Measurements from ENCODE around the gene GZMB. TPM values are rescaled to one million over a fixed set of nuclear protein-coding genes. Genes with fewer than 3 reads are reported as not detected.

GZMB gene
- total RNA-seq, 1 donor from 2014 or later, result not detected

DNA sequence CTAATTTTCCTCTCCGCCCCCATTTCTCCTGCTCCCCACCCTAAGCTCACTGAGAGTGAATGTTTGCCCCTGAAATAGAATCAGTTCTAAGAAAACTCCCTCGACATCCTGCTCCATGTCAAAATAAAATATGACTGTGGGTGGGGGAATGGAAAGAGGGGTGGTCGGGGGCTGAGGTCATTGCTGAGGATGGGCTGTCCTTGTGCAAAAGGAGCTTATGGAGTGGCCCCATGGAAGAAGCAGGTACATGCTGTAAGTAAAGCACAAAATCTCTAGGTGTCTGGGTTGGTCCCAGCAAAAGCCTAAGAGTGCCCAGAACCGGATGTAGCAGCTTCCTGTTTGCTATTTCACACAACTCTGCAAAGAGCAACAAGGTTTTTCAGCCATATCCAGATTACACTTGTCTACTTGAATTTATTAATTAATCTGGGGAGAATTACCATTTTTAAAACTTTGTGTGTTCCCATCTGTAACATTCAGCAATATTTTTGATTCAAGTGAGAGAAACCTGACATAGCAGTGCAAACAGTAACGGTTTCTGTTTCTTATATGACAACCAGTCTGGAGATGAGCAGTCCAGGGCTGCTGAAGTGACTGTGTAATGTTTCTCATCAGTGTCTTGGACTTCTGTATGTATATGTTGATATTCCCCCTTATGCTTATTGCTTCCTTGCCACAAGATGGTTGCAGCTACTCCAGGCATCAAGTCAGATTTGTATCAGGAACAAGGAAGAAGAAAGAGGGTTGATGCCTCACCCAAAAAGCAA, 40.4 kb upstream of the GZMB start:
- FAIRE-seq (no peak), DNase-seq (ENCODE audit: low read depth) (no peak)
- H4K20me1 ChIP-seq (ENCODE audit: insufficient read depth, low read length), result no peaks in the 10 kb centered on the region
- H3K27ac ChIP-seq (ENCODE audit: low read depth, low read length), result no peak overlapping the region
- no peaks in the 10 kb centered on the region for H3K9me3 Mint-ChIP-seq (ENCODE audit: unreplicated experiment)
- H3K27ac Mint-ChIP-seq (ENCODE audit: unreplicated experiment), result no peak overlapping the region
- peaks cover 8% of the 10 kb centered on the region for H3K27me3 Mint-ChIP-seq (ENCODE audit: low read depth, unreplicated experiment)
- no peak overlapping the region for H3K4me2 ChIP-seq (ENCODE audit: low read length)
- H3K9ac ChIP-seq (ENCODE audit: low read length), result no peak overlapping the region
- TF ChIP-seq EZH2 (IDR thresholded peaks at IDR 0.05; ENCODE audit: insufficient read depth, low read length), result no peak
- no peaks in the 10 kb centered on the region for H3K4me1 ChIP-seq (ENCODE audit: insufficient read depth, low read length)
- H3K4me1 Mint-ChIP-seq (ENCODE audit: low read depth, unreplicated experiment), result peaks cover under 1% of the 10 kb centered on the region
- no peak overlapping the region for H3K4me3 ChIP-seq (ENCODE audit: insufficient read depth, low read depth, low read length)
- no peaks in the 10 kb centered on the region for H3K36me3 Mint-ChIP-seq (ENCODE audit: low read depth, unreplicated experiment)
- no peak overlapping the region for H2AFZ ChIP-seq (ENCODE audit: low read depth, low read length)
- H3K4me3 Mint-ChIP-seq (ENCODE audit: unreplicated experiment), result no peak overlapping the region
- no peaks in the 10 kb centered on the region for H3K79me2 ChIP-seq (ENCODE audit: insufficient read depth, low read length)
- H3K27me3 ChIP-seq (ENCODE audit: insufficient read depth, low read length), result no peaks in the 10 kb centered on the region
- H3K36me3 ChIP-seq (ENCODE audit: insufficient read depth, low read length), result no peaks in the 10 kb centered on the region
- no peaks in the 10 kb centered on the region for H3K9me3 ChIP-seq (ENCODE audit: insufficient read depth, low read depth, low read length)

- no peak overlapping the region for H3K27ac ChIP-seq (ENCODE audit: low read depth, low read length)
- no peak overlapping the region for H2AFZ ChIP-seq (ENCODE audit: low read depth, low read length)
- H4K20me1 ChIP-seq (ENCODE audit: insufficient read depth, low read length), result no peaks in the 10 kb centered on the region
- TF ChIP-seq, protein P1, sequence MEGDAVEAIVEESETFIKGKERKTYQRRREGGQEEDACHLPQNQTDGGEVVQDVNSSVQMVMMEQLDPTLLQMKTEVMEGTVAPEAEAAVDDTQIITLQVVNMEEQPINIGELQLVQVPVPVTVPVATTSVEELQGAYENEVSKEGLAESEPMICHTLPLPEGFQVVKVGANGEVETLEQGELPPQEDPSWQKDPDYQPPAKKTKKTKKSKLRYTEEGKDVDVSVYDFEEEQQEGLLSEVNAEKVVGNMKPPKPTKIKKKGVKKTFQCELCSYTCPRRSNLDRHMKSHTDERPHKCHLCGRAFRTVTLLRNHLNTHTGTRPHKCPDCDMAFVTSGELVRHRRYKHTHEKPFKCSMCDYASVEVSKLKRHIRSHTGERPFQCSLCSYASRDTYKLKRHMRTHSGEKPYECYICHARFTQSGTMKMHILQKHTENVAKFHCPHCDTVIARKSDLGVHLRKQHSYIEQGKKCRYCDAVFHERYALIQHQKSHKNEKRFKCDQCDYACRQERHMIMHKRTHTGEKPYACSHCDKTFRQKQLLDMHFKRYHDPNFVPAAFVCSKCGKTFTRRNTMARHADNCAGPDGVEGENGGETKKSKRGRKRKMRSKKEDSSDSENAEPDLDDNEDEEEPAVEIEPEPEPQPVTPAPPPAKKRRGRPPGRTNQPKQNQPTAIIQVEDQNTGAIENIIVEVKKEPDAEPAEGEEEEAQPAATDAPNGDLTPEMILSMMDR (IDR thresholded peaks at IDR 0.05; ENCODE audit: insufficient read depth, low read depth, low read length), result no peak
- TF ChIP-seq EZH2 (IDR thresholded peaks at IDR 0.05; ENCODE audit: insufficient read depth, low read length), result no peak
- H3K9ac ChIP-seq (ENCODE audit: low read length), result no peak overlapping the region
- no peaks in the 10 kb centered on the region for H3K27me3 ChIP-seq (ENCODE audit: insufficient read depth, low read length)
- H3K4me3 ChIP-seq (ENCODE audit: insufficient read depth, low read depth, low read length), result no peak overlapping the region
- H3K36me3 Mint-ChIP-seq (ENCODE audit: low read depth, unreplicated experiment), result no peaks in the 10 kb centered on the region
- no peaks in the 10 kb centered on the region for H3K9me3 ChIP-seq (ENCODE audit: insufficient read depth, low read depth, low read length)
- peaks cover 5% of the 10 kb centered on the region for H3K27me3 Mint-ChIP-seq (ENCODE audit: low read depth, unreplicated experiment)
- no peak overlapping the region for H3K27ac Mint-ChIP-seq (ENCODE audit: unreplicated experiment)
- H3K9me3 Mint-ChIP-seq (ENCODE audit: unreplicated experiment), result no peaks in the 10 kb centered on the region
- no peaks in the 10 kb centered on the region for H3K79me2 ChIP-seq (ENCODE audit: insufficient read depth, low read length)
- H3K36me3 ChIP-seq (ENCODE audit: insufficient read depth, low read length), result no peaks in the 10 kb centered on the region
- DNase-seq (ENCODE audit: low read depth) (no peak), FAIRE-seq (no peak)
- H3K4me1 Mint-ChIP-seq (ENCODE audit: low read depth, unreplicated experiment), result no peaks in the 10 kb centered on the region
- no peak overlapping the region for H3K4me2 ChIP-seq (ENCODE audit: low read length)
- H3K4me1 ChIP-seq (ENCODE audit: insufficient read depth, low read length), result no peaks in the 10 kb centered on the region
- H3K4me3 Mint-ChIP-seq (ENCODE audit: unreplicated experiment), result no peak overlapping the region
These were observed 39.7 kb upstream of the GZMB start for GRCh38 chr14:24673534-24674203.

DNA sequence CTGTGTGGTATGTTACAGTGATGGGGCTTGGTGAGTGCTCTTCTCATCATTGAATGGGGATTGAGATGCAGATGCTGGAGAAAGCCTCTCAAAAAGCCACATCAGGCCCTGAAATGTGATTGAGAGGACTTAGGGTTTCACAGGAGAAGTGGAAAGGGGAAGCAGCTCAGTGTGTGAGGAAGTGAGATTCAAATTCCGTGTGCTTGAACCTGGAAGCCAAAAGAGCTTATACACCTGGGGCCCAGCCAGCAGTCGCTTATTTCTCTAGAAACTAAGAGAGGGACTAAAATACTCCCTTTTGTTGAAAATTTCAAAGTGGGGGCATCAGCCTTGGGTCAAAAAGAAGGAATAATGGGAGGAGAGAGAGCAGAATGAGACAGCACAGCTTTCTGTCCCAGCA, 39.1 kb upstream of the GZMB start:
- Histone ChIP-seq H3K27me3 (ENCODE audit: insufficient read depth, low read length) (no peaks in the 10 kb centered on the region), H3K79me2 (ENCODE audit: insufficient read depth, low read length) (no peaks in the 10 kb centered on the region), H2AFZ (ENCODE audit: low read depth, low read length) (no peak overlapping the region), H3K9me3 (ENCODE audit: insufficient read depth, low read depth, low read length) (no peaks in the 10 kb centered on the region), H4K20me1 (ENCODE audit: insufficient read depth, low read length) (no peaks in the 10 kb centered on the region), H3K36me3 (ENCODE audit: insufficient read depth, low read length) (no peaks in the 10 kb centered on the region), H3K27ac (ENCODE audit: low read depth, low read length) (no peak overlapping the region), H3K9ac (ENCODE audit: low read length) (no peak overlapping the region), H3K4me3 (ENCODE audit: insufficient read depth, low read depth, low read length) (no peak overlapping the region), H3K4me2 (ENCODE audit: low read length) (no peak overlapping the region), H3K4me1 (ENCODE audit: insufficient read depth, low read length) (no peaks in the 10 kb centered on the region)
- DNase-seq (ENCODE audit: low read depth) (no peak), FAIRE-seq (no peak)
- no peak overlapping the region for H3K4me3 Mint-ChIP-seq (ENCODE audit: unreplicated experiment)
- no peak for TF ChIP-seq EZH2 (IDR thresholded peaks at IDR 0.05; ENCODE audit: insufficient read depth, low read length)
- TF ChIP-seq, protein P1 (IDR thresholded peaks at IDR 0.05; ENCODE audit: insufficient read depth, low read depth, low read length), result no peak
- no peaks in the 10 kb centered on the region for H3K9me3 Mint-ChIP-seq (ENCODE audit: unreplicated experiment)
- H3K27me3 Mint-ChIP-seq (ENCODE audit: low read depth, unreplicated experiment), result peaks cover 3% of the 10 kb centered on the region
- H3K27ac Mint-ChIP-seq (ENCODE audit: unreplicated experiment), result no peak overlapping the region
- H3K36me3 Mint-ChIP-seq (ENCODE audit: low read depth, unreplicated experiment), result no peaks in the 10 kb centered on the region
- no peaks in the 10 kb centered on the region for H3K4me1 Mint-ChIP-seq (ENCODE audit: low read depth, unreplicated experiment)

All from astrocyte (in vitro differentiated cells and primary cell).